IMR-90 (cell line): ENCODE results near the gene FBXW7. TPM values are rescaled to one million over a fixed set of nuclear protein-coding genes. Genes with fewer than 3 reads are reported as not detected.

Source experiments
- ATAC-seq: fragments of 200-7000 bp; cut with Tn5 transposase; 2 replicates; pipeline ENCODE4 v1.9.1; 2020; ENCODE audit warnings: low read depth, mild to moderate bottlenecking, moderate library complexity
- BruUV-seq: library from RNA; stranded (reverse); fragments of 400-500 nt; replicated peaks from 2 replicates; lab custom pipeline; 2021; lab: Mats Ljungman, UMichigan
- CTCF ChIA-PET: fragments of 300-600 bp; formaldehyde crosslinking; extraction: SDS; loops from one replicate; lab custom pipeline; 2021; ENCODE audit warnings: antibody characterized with exemption; lab: Yijun Ruan, JAX
- POLR2A ChIA-PET: fragments of 300-600 bp; sonication (Branson Sonifier 250); formaldehyde crosslinking; loops from one replicate; lab custom pipeline; 2022; ENCODE audit warnings: antibody characterized with exemption; ENCODE audit not compliant: unreplicated experiment; lab: Charles Lee
- DNase-seq: peaks from one replicate; pipeline ENCODE4 v3.0.0; 2013
- H2AFZ ChIP-seq: replicated peaks from 2 replicates; pipeline ENCODE3; 2013; ENCODE audit warnings: low read length, mild to moderate bottlenecking; ENCODE audit not compliant: poor library complexity
- H2AK5ac ChIP-seq: 2 replicates; pipeline ENCODE4 v1.6.1; 2013; ENCODE audit warnings: low read depth, low read length, inconsistent platforms
- H2AK9ac ChIP-seq: replicated peaks from 2 replicates; pipeline ENCODE3; 2013; ENCODE audit warnings: mild to moderate bottlenecking, low read depth, low read length, moderate library complexity; ENCODE audit not compliant: poor library complexity
- H2BK120ac ChIP-seq: 2 replicates; pipeline ENCODE4 v1.6.1; 2013; ENCODE audit warnings: low read depth, low read length, inconsistent platforms
- H2BK15ac ChIP-seq: 3 replicates; pipeline ENCODE4 v1.6.1; 2013; ENCODE audit warnings: low read depth, low read length, inconsistent platforms
- H2BK20ac ChIP-seq: 2 replicates; pipeline ENCODE4 v1.6.1; 2013; ENCODE audit warnings: low read depth, mild to moderate bottlenecking, inconsistent platforms, low read length, moderate library complexity
- H2BK5ac ChIP-seq: 2 replicates; pipeline ENCODE4 v1.6.1; 2013; ENCODE audit warnings: mild to moderate bottlenecking, low read depth, low read length, inconsistent platforms; ENCODE audit not compliant: poor library complexity, severe bottlenecking
- H3K14ac ChIP-seq: replicated peaks from 2 replicates; pipeline ENCODE4 v1.6.1; 2013; ENCODE audit warnings: low read depth, low read length, inconsistent platforms
- H3K18ac ChIP-seq: 2 replicates; pipeline ENCODE4 v1.6.1; 2013; ENCODE audit warnings: low read depth, low read length, control low read depth
- H3K23ac ChIP-seq: 2 replicates; pipeline ENCODE4 v1.6.1; 2013; ENCODE audit warnings: low read depth, low read length, inconsistent platforms
- H3K27ac ChIP-seq: 2 replicates; pipeline ENCODE4 v1.5.1; 2013; ENCODE audit warnings: mild to moderate bottlenecking, control low read depth, low read length; ENCODE audit not compliant: insufficient read depth
- H3K27me3 ChIP-seq: 2 replicates; pipeline ENCODE4 v1.6.1; 2013; ENCODE audit warnings: low read length; ENCODE audit not compliant: control insufficient read depth, insufficient read depth
- H3K36me3 ChIP-seq: 2 replicates; pipeline ENCODE4 v1.6.1; 2013; ENCODE audit warnings: low read length, mixed read lengths; ENCODE audit not compliant: control insufficient read depth, insufficient read depth
- H3K4ac ChIP-seq: 2 replicates; pipeline ENCODE4 v1.6.1; 2013; ENCODE audit warnings: low read depth, low read length, inconsistent platforms
- H3K4me1 ChIP-seq: 2 replicates; pipeline ENCODE4 v1.6.1; 2013; ENCODE audit warnings: low read length, mixed read lengths; ENCODE audit not compliant: control insufficient read depth, insufficient read depth
- H3K4me2 ChIP-seq: 2 replicates; pipeline ENCODE4 v1.6.1; 2013; ENCODE audit warnings: low read depth, mild to moderate bottlenecking, control low read depth, low read length, moderate library complexity
- H3K4me3 ChIP-seq: 2 replicates; pipeline ENCODE4 v1.5.1; 2013; ENCODE audit warnings: low read depth, mild to moderate bottlenecking, control low read depth, low read length, moderate library complexity; ENCODE audit not compliant: insufficient read depth
- H3K56ac ChIP-seq: 2 replicates; pipeline ENCODE4 v1.6.1; 2013; ENCODE audit warnings: low read length, inconsistent platforms; ENCODE audit not compliant: insufficient read depth; ENCODE audit errors: extremely low read depth
- H3K79me1 ChIP-seq, 2 experiments: 2 replicates each; pipeline ENCODE4 v1.6.1; 2013; ENCODE audit warnings: low read length in 2 of 2, inconsistent platforms in 1 of 2, low read depth in 1 of 2
- H3K9ac ChIP-seq: 2 replicates; pipeline ENCODE4 v1.6.1; 2013; ENCODE audit warnings: low read depth, low read length, control low read depth
- H3K9me1 ChIP-seq: 2 replicates; pipeline ENCODE4 v1.6.1; 2013; ENCODE audit warnings: low read length, inconsistent platforms; ENCODE audit not compliant: insufficient read depth
- H3K9me3 ChIP-seq: 2 replicates; pipeline ENCODE4 v1.6.1; 2013; ENCODE audit warnings: low read length; ENCODE audit not compliant: control insufficient read depth, insufficient read depth
- H4K20me1 ChIP-seq: 2 replicates; pipeline ENCODE4 v1.6.1; 2013; ENCODE audit warnings: low read length, inconsistent platforms; ENCODE audit not compliant: insufficient read depth
- H4K5ac ChIP-seq: 2 replicates; pipeline ENCODE4 v1.6.1; 2013; ENCODE audit warnings: mild to moderate bottlenecking, low read depth, low read length, control low read depth
- H4K8ac ChIP-seq, 2 experiments: 2 replicates each; pipeline ENCODE4 v1.6.1; 2013; ENCODE audit warnings: low read depth in 2 of 2, low read length in 2 of 2, control low read depth in 1 of 2, inconsistent platforms in 1 of 2
- H4K91ac ChIP-seq: 2 replicates; pipeline ENCODE4 v1.6.1; 2013; ENCODE audit warnings: low read depth, low read length, inconsistent platforms; ENCODE audit not compliant: insufficient read depth
- CTCF ChIP-seq: conservative IDR thresholded peaks from 2 replicates; pipeline ENCODE4 v1.5.1; 2012; ENCODE audit warnings: mild to moderate bottlenecking, low read depth, low read length, improper control_type of control experiment
- MAFK ChIP-seq: IDR thresholded peaks from 2 replicates; pipeline ENCODE4 v1.6.1; 2012; ENCODE audit warnings: low read depth, low read length, improper control_type of control experiment
- MAZ ChIP-seq: IDR thresholded peaks from 2 replicates; pipeline ENCODE4 v1.6.1; 2012; ENCODE audit warnings: low read depth, mild to moderate bottlenecking, low read length, improper control_type of control experiment, moderate library complexity, borderline replicate concordance
- MXI1 ChIP-seq: IDR thresholded peaks from 2 replicates; pipeline ENCODE4 v1.6.1; 2012; ENCODE audit warnings: low read depth, mild to moderate bottlenecking, low read length, moderate library complexity, borderline replicate concordance
- NFE2L2 ChIP-seq: fragments of 150-350 bp; IDR thresholded peaks from 2 replicates; pipeline ENCODE4 v1.6.1; 2016; ENCODE audit warnings: low read depth, mild to moderate bottlenecking, low read length
- POLR2A ChIP-seq: IDR thresholded peaks from 2 replicates; pipeline ENCODE4 v1.6.1; 2012; ENCODE audit warnings: mild to moderate bottlenecking, low read depth, low read length
- RAD21 ChIP-seq: IDR thresholded peaks from 2 replicates; pipeline ENCODE4 v1.6.1; 2012; ENCODE audit warnings: low read length, improper control_type of control experiment
- RCOR1 ChIP-seq: IDR thresholded peaks from 2 replicates; pipeline ENCODE4 v1.6.1; 2012; ENCODE audit warnings: mild to moderate bottlenecking, low read length, improper control_type of control experiment; ENCODE audit not compliant: insufficient replicate concordance
- RFX5 ChIP-seq: IDR thresholded peaks from 2 replicates; pipeline ENCODE4 v1.8.0; 2012; ENCODE audit warnings: low read depth, mild to moderate bottlenecking, low read length, moderate library complexity
- WGBS, 2 experiments: methylation state at CpG; one replicate each; pipeline versions ENCODE4 v1.1.5 to v1.1.7; 2013; ENCODE audit warnings: missing lambda C conversion rate in 2 of 2; ENCODE audit not compliant: insufficient read length in 1 of 2; ENCODE audit errors: extremely low coverage in 2 of 2; 5-methylcytosine and 5-hydroxymethylcytosine counted together
- dilution Hi-C: fragments of 300-500 bp; cut with HindIII; formaldehyde crosslinking; loops from one replicate; pipeline ENCODE4 v1.14.3; 2018; ENCODE audit warnings: low sequenced_read_pairs; ENCODE audit not compliant: unreplicated experiment
- in situ Hi-C: fragments of 300-500 bp; cut with MboI; formaldehyde crosslinking; loops from 3 replicates; pipeline ENCODE4 v1.14.3; 2019; ENCODE audit warnings: low sequenced_read_pairs, inconsistent platforms, mixed read lengths
- intact Hi-C: fragments of 100-400 bp; cut with micrococcal nuclease; formaldehyde crosslinking; loops from 2 replicates; pipeline ENCODE4 v1.10.0; 2022
- polyA plus RNA-seq, 3 experiments: library from polyadenylated mRNA; depleted of rRNA; stranded (reverse); fragments of >200 nt; gene quantifications; 2 replicates each; pipeline ENCODE4 v1.2.3, GENCODE V29; 2012; ENCODE audit warnings: low replicate concordance in 1 of 3
- total RNA-seq: library from RNA; depleted of rRNA; stranded (reverse); fragments of >200 nt; gene quantifications from 2 replicates; pipeline ENCODE4 v1.2.3, GENCODE V29; 2012
- TF ChIP-seq, protein P1 (sequence below): fragments of 150-350 bp; IDR thresholded peaks from 2 replicates; pipeline ENCODE4 v1.6.1; 2016; ENCODE audit warnings: low read depth, mild to moderate bottlenecking, low read length, moderate library complexity, borderline replicate concordance
- TF ChIP-seq, protein P2 (sequence below): fragments of 150-350 bp; IDR thresholded peaks from 2 replicates; pipeline ENCODE4 v1.6.1; 2017; ENCODE audit warnings: mild to moderate bottlenecking, antibody characterized with exemption, low read length, low read depth

The FBXW7 gene
- total and polyA plus RNA-seq, 2 of the 4 experiments (the other 2 are of a cell fraction), result 7.2 to 27.4 TPM

GRCh38 chr4:152539556-152540292, 3.8 kb upstream of the FBXW7 start (continued):
- no peak for TF ChIP-seq MAZ

GRCh38 chr4:152537881-152538280, 2.0 kb upstream of the FBXW7 start:
- H4K8ac ChIP-seq, result no peak overlapping the region
- no peak overlapping the region for H2BK15ac ChIP-seq
- no peak overlapping the region for H3K4me3 ChIP-seq
- H2AK5ac ChIP-seq, result no peak overlapping the region
- no peak overlapping the region for H3K4me2 ChIP-seq
- H2BK5ac ChIP-seq, result no peak overlapping the region
- H3K79me1 ChIP-seq, result peaks cover 21 to 45% of the 10 kb centered on the region in 2 experiments
- H3K14ac ChIP-seq, result no peak overlapping the region
- H2AFZ ChIP-seq, result no peak overlapping the region
- no peak overlapping the region for H4K91ac ChIP-seq
- H3K4ac ChIP-seq, result no peak overlapping the region
- H4K5ac ChIP-seq, result no peak overlapping the region
- no peak overlapping the region for H2BK120ac ChIP-seq
- no peak overlapping the region for H3K27ac ChIP-seq
- TF ChIP-seq RFX5 (no peak), RCOR1 (no peak), MXI1 (no peak), MAZ (no peak), MAFK (no peak), POLR2A (no peak), CTCF (no peak), NFE2L2 (no peak), RAD21 (no peak)
- TF ChIP-seq, protein P1, sequence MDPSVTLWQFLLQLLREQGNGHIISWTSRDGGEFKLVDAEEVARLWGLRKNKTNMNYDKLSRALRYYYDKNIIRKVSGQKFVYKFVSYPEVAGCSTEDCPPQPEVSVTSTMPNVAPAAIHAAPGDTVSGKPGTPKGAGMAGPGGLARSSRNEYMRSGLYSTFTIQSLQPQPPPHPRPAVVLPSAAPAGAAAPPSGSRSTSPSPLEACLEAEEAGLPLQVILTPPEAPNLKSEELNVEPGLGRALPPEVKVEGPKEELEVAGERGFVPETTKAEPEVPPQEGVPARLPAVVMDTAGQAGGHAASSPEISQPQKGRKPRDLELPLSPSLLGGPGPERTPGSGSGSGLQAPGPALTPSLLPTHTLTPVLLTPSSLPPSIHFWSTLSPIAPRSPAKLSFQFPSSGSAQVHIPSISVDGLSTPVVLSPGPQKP, result no peak
- TF ChIP-seq, protein P2, sequence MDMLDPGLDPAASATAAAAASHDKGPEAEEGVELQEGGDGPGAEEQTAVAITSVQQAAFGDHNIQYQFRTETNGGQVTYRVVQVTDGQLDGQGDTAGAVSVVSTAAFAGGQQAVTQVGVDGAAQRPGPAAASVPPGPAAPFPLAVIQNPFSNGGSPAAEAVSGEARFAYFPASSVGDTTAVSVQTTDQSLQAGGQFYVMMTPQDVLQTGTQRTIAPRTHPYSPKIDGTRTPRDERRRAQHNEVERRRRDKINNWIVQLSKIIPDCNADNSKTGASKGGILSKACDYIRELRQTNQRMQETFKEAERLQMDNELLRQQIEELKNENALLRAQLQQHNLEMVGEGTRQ, result no peak
- no peak overlapping the region for H2AK9ac ChIP-seq
- no CpG with 5 or more reads among the region's 1 CpG for WGBS, 2 experiments
- dilution Hi-C loops (no loop called here), in situ Hi-C loops (no loop called here), intact Hi-C loops (loop anchor here (2.0 to 5.0 kb wide), 2 partner anchors 83 to 131 kb away; no protein-coding TSS in a partner anchor)
- peaks cover 7% of the 10 kb centered on the region; the same call in 1 of the 2 replicates for H3K36me3 ChIP-seq
- DNase-seq (no peak), ATAC-seq (no peak)
- peaks cover 3% of the 10 kb centered on the region; the same call in 1 of the 2 replicates for H3K4me1 ChIP-seq
- no TSS peak for BruUV-seq
- peaks cover 5% of the 10 kb centered on the region; the same call in 1 of the 2 replicates for H3K9me1 ChIP-seq
- no peak overlapping the region for H2BK20ac ChIP-seq
- no peak overlapping the region for H3K9ac ChIP-seq
- H3K27me3 ChIP-seq, result no peaks in the 10 kb centered on the region
- peaks cover 17% of the 10 kb centered on the region for H4K20me1 ChIP-seq
- ChIA-PET CTCF (interaction anchor here (0.6 to 1.1 kb wide), 2 partner anchors 83 to 895 kb away, joined by 3 to 8 read pairs; no protein-coding TSS in a partner anchor), POLR2A (no interaction called here)
- no peak overlapping the region for H3K56ac ChIP-seq
- H3K18ac ChIP-seq, result no peak overlapping the region
- peak overlapping the region; percentile 51; the same call in 1 of the 2 replicates for H3K23ac ChIP-seq
- H3K9me3 ChIP-seq, result no peaks in the 10 kb centered on the region
